ENCODE results near the gene ASIC2. TPM values are rescaled to one million over a fixed set of nuclear protein-coding genes. Genes with fewer than 3 reads are reported as not detected.

Gene ASIC2
- total RNA-seq, 1 donor from 2014 or later = not detected

DNA sequence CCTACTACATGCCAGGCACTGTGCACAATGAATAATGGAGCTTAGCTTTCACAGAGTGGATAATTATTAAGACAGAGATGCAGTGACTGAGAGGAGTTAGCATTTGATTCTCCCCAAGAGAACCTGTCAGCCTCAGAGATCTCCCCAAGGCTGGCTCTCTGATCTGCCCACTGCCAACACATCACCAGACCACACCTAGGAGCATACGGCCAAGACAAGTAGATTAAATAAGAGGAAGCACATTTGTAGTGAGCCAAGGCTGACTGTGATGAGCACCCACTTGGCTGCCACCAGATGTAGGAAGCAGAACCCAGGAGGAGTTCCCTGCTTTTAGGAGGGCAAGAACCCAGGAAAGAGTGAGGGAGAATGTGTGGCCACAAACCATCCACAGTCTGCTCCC lies 171.3 kb downstream of the ASIC2 start:
- TF ChIP-seq, protein P1, sequence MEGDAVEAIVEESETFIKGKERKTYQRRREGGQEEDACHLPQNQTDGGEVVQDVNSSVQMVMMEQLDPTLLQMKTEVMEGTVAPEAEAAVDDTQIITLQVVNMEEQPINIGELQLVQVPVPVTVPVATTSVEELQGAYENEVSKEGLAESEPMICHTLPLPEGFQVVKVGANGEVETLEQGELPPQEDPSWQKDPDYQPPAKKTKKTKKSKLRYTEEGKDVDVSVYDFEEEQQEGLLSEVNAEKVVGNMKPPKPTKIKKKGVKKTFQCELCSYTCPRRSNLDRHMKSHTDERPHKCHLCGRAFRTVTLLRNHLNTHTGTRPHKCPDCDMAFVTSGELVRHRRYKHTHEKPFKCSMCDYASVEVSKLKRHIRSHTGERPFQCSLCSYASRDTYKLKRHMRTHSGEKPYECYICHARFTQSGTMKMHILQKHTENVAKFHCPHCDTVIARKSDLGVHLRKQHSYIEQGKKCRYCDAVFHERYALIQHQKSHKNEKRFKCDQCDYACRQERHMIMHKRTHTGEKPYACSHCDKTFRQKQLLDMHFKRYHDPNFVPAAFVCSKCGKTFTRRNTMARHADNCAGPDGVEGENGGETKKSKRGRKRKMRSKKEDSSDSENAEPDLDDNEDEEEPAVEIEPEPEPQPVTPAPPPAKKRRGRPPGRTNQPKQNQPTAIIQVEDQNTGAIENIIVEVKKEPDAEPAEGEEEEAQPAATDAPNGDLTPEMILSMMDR (IDR thresholded peaks at IDR 0.05) = no peak
- Histone ChIP-seq H3K9me3 (no peaks in the 10 kb centered on the region), H3K36me3 (no peaks in the 10 kb centered on the region), H3K4me1 (no peaks in the 10 kb centered on the region), H3K27me3 (no peaks in the 10 kb centered on the region), H3K4me3 (no peak overlapping the region), H3K27ac (no peak overlapping the region)
- DNase-seq (ENCODE audit: low spot score in 2 of 2) = no peak
- intact Hi-C loops (cut with DNase I) = no loop called here

GRCh38 chr17:33121272-33121671 lies 171.8 kb downstream of the ASIC2 start:
- Histone ChIP-seq H3K9me3 (no peaks in the 10 kb centered on the region), H3K27ac (no peak overlapping the region), H3K27me3 (no peaks in the 10 kb centered on the region), H3K36me3 (no peaks in the 10 kb centered on the region), H3K4me3 (no peak overlapping the region), H3K4me1 (no peaks in the 10 kb centered on the region)
- TF ChIP-seq, protein P1 (IDR thresholded peaks at IDR 0.05) = no peak
- no peak for DNase-seq (ENCODE audit: low spot score in 2 of 2)
- intact Hi-C loops (cut with DNase I) = no loop called here

DNA sequence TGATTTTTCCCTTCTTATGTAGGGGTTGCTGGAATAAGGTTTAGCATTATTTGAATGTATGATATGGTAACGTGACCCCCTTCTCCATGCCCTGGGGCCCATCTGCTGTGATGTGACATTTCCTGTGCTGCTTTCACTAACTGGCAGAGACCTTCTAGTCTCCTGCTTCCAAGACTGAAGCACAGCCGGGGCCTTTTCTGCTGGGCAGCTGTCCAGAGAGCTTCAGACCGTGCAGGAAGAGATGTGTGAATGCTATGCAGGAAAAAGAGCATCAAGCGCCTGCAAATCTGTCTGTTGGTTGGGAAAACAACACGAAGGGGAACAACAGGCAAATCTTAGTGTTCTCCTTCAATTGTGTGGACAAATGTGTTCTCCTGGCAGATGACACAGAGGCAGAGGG lies 173.0 kb downstream of the ASIC2 start:
- TF ChIP-seq, protein P1 (IDR thresholded peaks at IDR 0.05) = no peak
- no peaks in the 10 kb centered on the region for H3K36me3 ChIP-seq
- no peak overlapping the region for H3K27ac ChIP-seq
- no peaks in the 10 kb centered on the region for H3K9me3 ChIP-seq
- H3K4me1 ChIP-seq = no peaks in the 10 kb centered on the region
- no peak for DNase-seq (ENCODE audit: low spot score in 2 of 2)
- no peak overlapping the region for H3K4me3 ChIP-seq
- intact Hi-C loops (cut with DNase I) = no loop called here
- H3K27me3 ChIP-seq = no peaks in the 10 kb centered on the region

DNA sequence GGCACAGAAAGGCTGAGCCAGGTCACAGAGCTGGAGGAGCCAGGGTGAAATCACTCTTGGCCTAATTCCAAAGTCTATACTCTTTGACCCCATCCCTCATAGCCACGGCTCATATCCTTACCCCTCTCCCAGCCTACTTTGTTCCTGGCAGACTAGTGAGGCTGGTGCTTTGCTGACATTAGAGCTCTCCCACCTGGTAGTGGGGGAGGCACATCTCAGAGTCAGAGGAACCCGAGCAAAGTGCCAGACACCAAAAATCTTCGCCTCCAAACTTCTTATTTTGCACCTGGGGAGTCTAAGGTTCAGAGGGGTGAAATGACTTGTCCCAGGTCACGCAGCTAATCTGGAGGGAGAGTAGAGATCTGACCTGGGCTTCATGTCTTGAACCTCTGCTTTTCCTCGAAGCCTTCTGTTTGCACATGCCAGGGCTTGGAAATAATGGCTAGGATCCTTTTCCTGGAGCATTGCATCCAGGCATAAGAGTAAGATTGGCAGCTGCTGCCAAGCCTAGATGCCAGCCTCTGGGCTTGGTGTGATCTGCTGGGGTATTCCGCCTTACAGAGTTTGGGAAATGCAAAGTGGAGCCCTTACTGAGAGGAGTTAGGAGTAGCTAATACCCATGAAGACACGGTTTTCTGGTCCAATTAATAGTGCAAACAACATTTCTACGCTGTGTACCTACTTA lies 174.6 kb downstream of the ASIC2 start:
- no peak overlapping the region for H3K4me3 ChIP-seq
- no peak for DNase-seq (ENCODE audit: low spot score in 2 of 2)
- H3K4me1 ChIP-seq = no peaks in the 10 kb centered on the region
- intact Hi-C loops (cut with DNase I) = no loop called here
- no peaks in the 10 kb centered on the region for H3K9me3 ChIP-seq
- H3K27me3 ChIP-seq = no peaks in the 10 kb centered on the region
- TF ChIP-seq, protein P1 (IDR thresholded peaks at IDR 0.05) = no peak
- no peaks in the 10 kb centered on the region for H3K36me3 ChIP-seq
- H3K27ac ChIP-seq = no peak overlapping the region

- no peak overlapping the region for H3K4me3 ChIP-seq
- TF ChIP-seq, protein P1 (IDR thresholded peaks at IDR 0.05) = no peak
- H3K9me3 ChIP-seq = no peaks in the 10 kb centered on the region
- no peaks in the 10 kb centered on the region for H3K27me3 ChIP-seq
- no peaks in the 10 kb centered on the region for H3K36me3 ChIP-seq
- H3K4me1 ChIP-seq = no peaks in the 10 kb centered on the region
- intact Hi-C loops (cut with DNase I) = no loop called here
- DNase-seq (ENCODE audit: low spot score in 2 of 2) = no peak
- H3K27ac ChIP-seq = no peak overlapping the region
Measured at GRCh38 chr17:33116021-33116551, 177.0 kb downstream of the ASIC2 start.

All from ascending aorta (tissue), 2 donors.